ENCODE measurements around the gene SRSF10. TPM values are rescaled to one million over a fixed set of nuclear protein-coding genes. Genes with fewer than 3 reads are reported as not detected.
"Not testable (repeated sequence)": the region's sequence is repeated elsewhere in the genome, so short reads cannot be mapped to it uniquely, and the experiment has no call there.

Gene SRSF10
- total RNA-seq, 2 experiments from 2014 or later: 191 to 192 TPM

GRCh38 chr1:23963617-23964234 lies 16.4 kb downstream of the SRSF10 start:
- POLR2A ChIA-PET: interaction anchor here (0.6 to 15.2 kb wide), 6 partner anchors 14 to 1661 kb away, joined by 3 to 515 read pairs (median 4); partner anchors contain the start of genes RCAN3, RPL11 and SRSF10

GRCh38 chr1:23960291-23961020 lies 19.7 kb downstream of the SRSF10 start:
- no peaks in the 10 kb centered on the region for H3K9me3 Mint-ChIP-seq
- H3K4me3 Mint-ChIP-seq: peak overlapping the region; percentile 100
- CTCF ChIA-PET: interaction anchor here (0.8 to 1.8 kb wide), 5 partner anchors 8 to 151 kb away, joined by 3 to 5 read pairs (median 3); partner anchors contain the start of gene SRSF10
- no peak for DNase-seq
- no peaks in the 10 kb centered on the region for H3K27me3 Mint-ChIP-seq
- POLR2A ChIA-PET: interaction anchor here (0.6 to 15.2 kb wide), 28 partner anchors 8 to 1272 kb away, joined by 3 to 515 read pairs (median 6); partner anchors contain the start of genes CNR2, E2F2, ELOA and GALE
- H3K36me3 Mint-ChIP-seq (ENCODE audit: low read depth): peaks cover 53% of the 10 kb centered on the region
- peaks cover 59% of the 10 kb centered on the region for H3K4me1 Mint-ChIP-seq
- peak overlapping the region; percentile 100 for H3K27ac Mint-ChIP-seq

More at GRCh38 chr1:23963617-23964234, 16.4 kb downstream of the SRSF10 start:
- CTCF ChIA-PET: interaction anchor here (0.6 to 1.6 kb wide), 4 partner anchors 9 to 174 kb away, joined by 3 to 6 read pairs (median 4); partner anchors contain the start of gene SRSF10
- DNase-seq: no peak
- H3K4me3 Mint-ChIP-seq: peak overlapping the region; percentile 1
- H3K9me3 Mint-ChIP-seq: no peaks in the 10 kb centered on the region
- no peaks in the 10 kb centered on the region for H3K27me3 Mint-ChIP-seq
- peak overlapping the region; percentile 78 for H3K27ac Mint-ChIP-seq
- H3K36me3 Mint-ChIP-seq (ENCODE audit: low read depth): peaks cover 78% of the 10 kb centered on the region
- peaks cover 69% of the 10 kb centered on the region for H3K4me1 Mint-ChIP-seq

- Mint-ChIP-seq H3K9me3 (no peaks in the 10 kb centered on the region), H3K4me1 (peaks cover 58% of the 10 kb centered on the region), H3K36me3 (ENCODE audit: low read depth) (peaks cover 46% of the 10 kb centered on the region), H3K27me3 (no peaks in the 10 kb centered on the region), H3K27ac (peak within 1 kb of the TSS; percentile 100), H3K4me3 (peak within 1 kb of the TSS; percentile 100)
- ChIA-PET POLR2A (interaction anchor here (0.6 to 15.2 kb wide), 32 partner anchors 9 to 1273 kb away, joined by 3 to 515 read pairs (median 6); partner anchors contain the start of genes CNR2, E2F2, ELOA and GALE), CTCF (interaction anchor here (0.6 to 1.8 kb wide), 7 partner anchors 9 to 579 kb away, joined by 3 to 5 read pairs (median 3); partner anchors contain the start of gene SRSF10)
- peak; percentile 98 for DNase-seq
Observed at GRCh38 chr1:23959461-23960290, 20.5 kb downstream of the SRSF10 start, which contains the start of gene PNRC2. PNRC2 (plus strand) TSS chr1:23959828; CDS start chr1:23961458, 1,630 bp downstream.

GRCh38 chr1:23958810-23959460 lies 21.2 kb downstream of the SRSF10 start:
- ChIA-PET CTCF (interaction anchor here (0.7 to 1.8 kb wide), 5 partner anchors 9 to 42 kb away, joined by 3 to 5 read pairs (median 3); partner anchors contain the start of gene SRSF10), POLR2A (interaction anchor here (0.7 to 15.2 kb wide), 25 partner anchors 9 to 1273 kb away, joined by 3 to 515 read pairs (median 6); partner anchors contain the start of genes CNR2, ELOA, GALE and HMGCL)
- DNase-seq: peak; percentile 95
- H3K36me3 Mint-ChIP-seq (ENCODE audit: low read depth): peaks cover 38% of the 10 kb centered on the region
- H3K4me1 Mint-ChIP-seq: peaks cover 54% of the 10 kb centered on the region
- no peaks in the 10 kb centered on the region for H3K9me3 Mint-ChIP-seq
- peaks cover 2% of the 10 kb centered on the region for H3K27me3 Mint-ChIP-seq
- peak overlapping the region; percentile 100 for H3K4me3 Mint-ChIP-seq
- H3K27ac Mint-ChIP-seq: peak overlapping the region; percentile 100

- H3K9me3 Mint-ChIP-seq: not testable (repeated sequence)
- CTCF ChIA-PET: interaction anchor here (0.7 to 1.2 kb wide), 2 partner anchors 10 to 42 kb away, joined by 3 to 5 read pairs; no protein-coding TSS in a partner anchor
- peaks cover 49% of the 10 kb centered on the region for H3K4me1 Mint-ChIP-seq
Observed at GRCh38 chr1:23958040-23958809, 21.9 kb downstream of the SRSF10 start.

GRCh38 chr1:23957096-23957495 lies 23.0 kb downstream of the SRSF10 start:
- Mint-ChIP-seq H3K27me3 (peaks cover 2% of the 10 kb centered on the region), H3K4me1 (peaks cover 41% of the 10 kb centered on the region), H3K9me3 (no peaks in the 10 kb centered on the region), H3K4me3 (peak overlapping the region; percentile 12), H3K36me3 (ENCODE audit: low read depth) (peaks cover 24% of the 10 kb centered on the region), H3K27ac (peak overlapping the region; percentile 54)
- no peak for DNase-seq
- POLR2A ChIA-PET: interaction anchor here (1.1 to 15.2 kb wide), 6 partner anchors 9 to 186 kb away, joined by 3 to 515 read pairs (median 4); partner anchors contain the start of genes GALE, HMGCL and SRSF10
- CTCF ChIA-PET: interaction anchor here (0.7 to 1.9 kb wide), 5 partner anchors 9 to 458 kb away, joined by 3 to 5 read pairs (median 3); partner anchors contain the start of genes NIPAL3 and SRSF10

More at GRCh38 chr1:23958040-23958809, 21.9 kb downstream of the SRSF10 start:
- DNase-seq: peak; percentile 34
- H3K27ac Mint-ChIP-seq: peak overlapping the region; percentile 100
- H3K36me3 Mint-ChIP-seq (ENCODE audit: low read depth): peaks cover 32% of the 10 kb centered on the region
- not testable (repeated sequence) for H3K27me3 Mint-ChIP-seq
- POLR2A ChIA-PET: interaction anchor here (0.6 to 15.2 kb wide), 19 partner anchors 8 to 267 kb away, joined by 3 to 515 read pairs (median 5); partner anchors contain the start of genes CNR2, ELOA, FUCA1 and GALE
- H3K4me3 Mint-ChIP-seq: peak overlapping the region; percentile 100

- no peaks in the 10 kb centered on the region for H3K9me3 Mint-ChIP-seq
- POLR2A ChIA-PET: interaction anchor here (1.0 kb wide), 1 partner anchor 52 kb away, joined by 3 read pairs; no protein-coding TSS in a partner anchor
- H3K36me3 Mint-ChIP-seq (ENCODE audit: low read depth): no peaks in the 10 kb centered on the region
- no peak for DNase-seq
- CTCF ChIA-PET: interaction anchor here (0.9 kb wide), 1 partner anchor 143 kb away, joined by 3 read pairs; no protein-coding TSS in a partner anchor
- H3K27ac Mint-ChIP-seq: no peak overlapping the region
- peaks cover 22% of the 10 kb centered on the region for H3K4me1 Mint-ChIP-seq
- H3K4me3 Mint-ChIP-seq: no peak overlapping the region
- peaks cover 2% of the 10 kb centered on the region for H3K27me3 Mint-ChIP-seq
Observed at GRCh38 chr1:23953020-23953419, 27.1 kb downstream of the SRSF10 start.

- Mint-ChIP-seq H3K27me3 (peaks cover 26% of the 10 kb centered on the region), H3K4me3 (no peak overlapping the region), H3K4me1 (no peaks in the 10 kb centered on the region), H3K36me3 (ENCODE audit: low read depth) (peaks cover 3% of the 10 kb centered on the region), H3K9me3 (peaks cover 2% of the 10 kb centered on the region), H3K27ac (no peak overlapping the region)
- DNase-seq: no peak
- ChIA-PET POLR2A (no interaction called here), CTCF (interaction anchor here (0.7 to 2.0 kb wide), 6 partner anchors 10 to 175 kb away, joined by 3 to 5 read pairs (median 3); no protein-coding TSS in a partner anchor)
Observed at GRCh38 chr1:23947366-23947765, 32.8 kb downstream of the SRSF10 start.

- POLR2A ChIA-PET: no interaction called here
Observed at GRCh38 chr1:23936481-23937176, 43.5 kb downstream of the SRSF10 start.

GRCh38 chr1:23931491-23931880 lies 48.6 kb downstream of the SRSF10 start:
- no peak for DNase-seq
- peaks cover 11% of the 10 kb centered on the region for H3K27me3 Mint-ChIP-seq
- H3K27ac Mint-ChIP-seq: no peak overlapping the region
- H3K9me3 Mint-ChIP-seq: no peaks in the 10 kb centered on the region
- ChIA-PET POLR2A (no interaction called here), CTCF (interaction anchor here (0.6 to 0.8 kb wide), 2 partner anchors 121 to 714 kb away, joined by 3 read pairs; partner anchors contain the start of gene HTR1D)
- H3K4me3 Mint-ChIP-seq: no peak overlapping the region
- H3K36me3 Mint-ChIP-seq (ENCODE audit: low read depth): no peaks in the 10 kb centered on the region
- no peaks in the 10 kb centered on the region for H3K4me1 Mint-ChIP-seq

More at GRCh38 chr1:23936481-23937176, 43.5 kb downstream of the SRSF10 start:
- H3K36me3 Mint-ChIP-seq (ENCODE audit: low read depth): no peaks in the 10 kb centered on the region
- no peak overlapping the region for H3K4me3 Mint-ChIP-seq
- no peak for DNase-seq
- peaks cover 10% of the 10 kb centered on the region for H3K27me3 Mint-ChIP-seq
- no peaks in the 10 kb centered on the region for H3K9me3 Mint-ChIP-seq
- H3K27ac Mint-ChIP-seq: no peak overlapping the region
- CTCF ChIA-PET: no interaction called here
- H3K4me1 Mint-ChIP-seq: no peaks in the 10 kb centered on the region
